Ramos (cell line): ENCODE results near the gene GPER1.
"Not testable (repeated sequence)": the region's sequence is repeated elsewhere in the genome, so short reads cannot be mapped to it uniquely, and the experiment has no call there.

Experiments used
- in situ Hi-C: fragments of 300-500 bp; cut with MboI; formaldehyde crosslinking; loops from one replicate; pipeline ENCODE4 v1.14.3; 2022; ENCODE audit warnings: low sequenced_read_pairs; ENCODE audit not compliant: unreplicated experiment

GPER1 gene

GRCh38 chr7:1130021-1130990 lies 42.4 kb downstream of the GPER1 start:
- in situ Hi-C loops: no loop called here

- in situ Hi-C loops: no loop called here
Measured at GRCh38 chr7:1131471-1132265, 43.8 kb downstream of the GPER1 start.

- in situ Hi-C loops: no loop called here
Measured at GRCh38 chr7:1134951-1135350, 47.0 kb downstream of the GPER1 start.

- in situ Hi-C loops: no loop called here
Measured at GRCh38 chr7:1136841-1137516, 49.1 kb downstream of the GPER1 start.

GRCh38 chr7:1137517-1138167 lies 49.7 kb downstream of the GPER1 start:
- in situ Hi-C loops: no loop called here

- in situ Hi-C loops: no loop called here
Measured at GRCh38 chr7:1140476-1141104, 52.7 kb downstream of the GPER1 start.

GRCh38 chr7:1141651-1142050 lies 53.7 kb downstream of the GPER1 start:
- in situ Hi-C loops: no loop called here

GRCh38 chr7:1142051-1142635 lies 54.2 kb downstream of the GPER1 start:
- in situ Hi-C loops: no loop called here

- in situ Hi-C loops: not testable (repeated sequence)
Measured at GRCh38 chr7:1143031-1143430, 55.1 kb downstream of the GPER1 start.
